ENCODE results near the gene PCDHB6. TPM values are rescaled to one million over a fixed set of nuclear protein-coding genes. Genes with fewer than 3 reads are reported as not detected.
"Not testable (repeated sequence)": the region's sequence is repeated elsewhere in the genome, so short reads cannot be mapped to it uniquely, and the experiment has no call there.

Gene PCDHB6
- total RNA-seq, 1 experiment from 2014 or later = not detected

GRCh38 chr5:141101059-141101458, 48.8 kb upstream of the PCDHB6 start:
- H2BK20ac ChIP-seq (ENCODE audit: low read depth, low read length, poor library complexity, severe bottlenecking) = no peak overlapping the region
- no peak overlapping the region for H3K4me2 ChIP-seq (ENCODE audit: insufficient read depth, insufficient read length, low read length)
- peak overlapping the region in 1 of 2 experiments; percentile 63; a peak in 2 of 5 replicates for H3K4me3 Mint-ChIP-seq
- H3K4ac ChIP-seq (ENCODE audit: low read depth, low read length) = no peak overlapping the region
- no peak overlapping the region for H4K5ac ChIP-seq (ENCODE audit: insufficient read length, low read depth, low read length)
- no peak overlapping the region for H3T11ph ChIP-seq (ENCODE audit: low read length)
- no peak overlapping the region for H2BK12ac ChIP-seq (ENCODE audit: insufficient read length, low read depth, low read length)
- no peak overlapping the region for H4K8ac ChIP-seq (replicated peaks; ENCODE audit: insufficient read length, low read depth, low read length)
- H3K27me3 Mint-ChIP-seq (ENCODE audit: low read depth) = no peaks in the 10 kb centered on the region
- H3K14ac ChIP-seq (ENCODE audit: insufficient read depth, low read length) = no peak overlapping the region
- H3K9me3 ChIP-seq (ENCODE audit: control insufficient read depth, low read depth, low read length) = peaks cover under 1% of the 10 kb centered on the region
- H2AFZ ChIP-seq (ENCODE audit: low read length) = no peak overlapping the region
- WGBS (ENCODE audit: extremely low coverage, insufficient read length, low lambda C conversion rate) = no CpG with 5 or more reads among the region's 20 CpGs
- H3K23ac ChIP-seq (ENCODE audit: insufficient read length, low read depth, low read length) = no peak overlapping the region
- H3K36me3 Mint-ChIP-seq (ENCODE audit: insufficient read depth in 1 of 3, low read depth in 3 of 3) = peaks cover 30 to 71% (median 52%) of the 10 kb centered on the region in 3 experiments
- no peaks in the 10 kb centered on the region for H3K4me1 ChIP-seq (ENCODE audit: insufficient read depth, low read length)
- no peaks in the 10 kb centered on the region for H3K23me2 ChIP-seq (ENCODE audit: insufficient read length, low read depth, low read length, poor library complexity, severe bottlenecking)
- peaks cover 36 to 49% of the 10 kb centered on the region in 2 experiments for H3K9me3 Mint-ChIP-seq
- no peak overlapping the region for H2BK5ac ChIP-seq (ENCODE audit: insufficient read length, low read length)
- H3K79me1 ChIP-seq (ENCODE audit: insufficient read depth, low read depth, low read length, poor library complexity, severe bottlenecking) = peaks cover 3% of the 10 kb centered on the region
- no peak overlapping the region for H4K91ac ChIP-seq (ENCODE audit: insufficient read length, low read depth, low read length)
- no peak overlapping the region for H2BK120ac ChIP-seq (ENCODE audit: low read depth, low read length, poor library complexity, severe bottlenecking)
- no peak overlapping the region for H3K9ac ChIP-seq (ENCODE audit: extremely low read depth, insufficient read length, low read length)
- no peaks in the 10 kb centered on the region for H4K20me1 ChIP-seq (ENCODE audit: control insufficient read depth, insufficient read depth, insufficient read length)
- H3K18ac ChIP-seq (ENCODE audit: insufficient read length, low read depth, low read length) = no peak overlapping the region
- no peak overlapping the region for H2AK5ac ChIP-seq (ENCODE audit: insufficient read length, low read length)
- no peak overlapping the region for H3K27ac Mint-ChIP-seq
- H3K4me1 Mint-ChIP-seq = peaks cover 2 to 7% of the 10 kb centered on the region in 2 experiments; a peak in 3 of 4 replicates
- H3K27ac ChIP-seq (ENCODE audit: insufficient read length, low read depth, low read length) = no peak overlapping the region
- no peak for TF ChIP-seq CTCF (conservative IDR thresholded peaks at IDR 0.05)
- no peak for DNase-seq
- H3K79me2 ChIP-seq (ENCODE audit: insufficient read depth, low read length) = no peaks in the 10 kb centered on the region
- no peaks in the 10 kb centered on the region for H3K27me3 ChIP-seq (ENCODE audit: insufficient read depth, low read length)
- no peak overlapping the region for H3K56ac ChIP-seq (ENCODE audit: insufficient read length, low read depth, low read length)
- no peak overlapping the region for H2BK15ac ChIP-seq (ENCODE audit: low read depth, low read length)

DNA sequence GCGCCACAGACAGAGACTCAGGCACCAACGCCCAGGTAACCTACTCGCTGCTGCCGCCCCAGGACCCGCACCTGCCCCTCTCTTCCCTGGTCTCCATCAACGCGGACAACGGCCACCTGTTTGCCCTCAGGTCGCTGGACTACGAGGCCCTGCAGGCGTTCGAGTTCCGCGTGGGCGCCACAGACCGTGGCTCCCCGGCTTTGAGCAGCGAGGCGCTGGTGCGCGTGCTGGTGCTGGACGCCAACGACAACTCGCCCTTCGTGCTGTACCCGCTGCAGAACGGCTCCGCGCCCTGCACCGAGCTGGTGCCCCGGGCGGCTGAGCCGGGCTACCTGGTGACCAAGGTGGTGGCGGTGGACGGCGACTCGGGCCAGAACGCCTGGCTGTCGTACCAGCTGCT, 47.8 kb upstream of the PCDHB6 start:
- H2BK12ac ChIP-seq (ENCODE audit: insufficient read length, low read depth, low read length); H2BK120ac ChIP-seq (ENCODE audit: low read depth, low read length, poor library complexity, severe bottlenecking); H3K27ac ChIP-seq (ENCODE audit: insufficient read length, low read depth, low read length); H3K56ac ChIP-seq (ENCODE audit: insufficient read length, low read depth, low read length); H4K5ac ChIP-seq (ENCODE audit: insufficient read length, low read depth, low read length); H3K79me2 ChIP-seq (ENCODE audit: insufficient read depth, low read length); H3K4me1 ChIP-seq (ENCODE audit: insufficient read depth, low read length); H3K9me3 ChIP-seq (ENCODE audit: control insufficient read depth, low read depth, low read length); H4K20me1 ChIP-seq (ENCODE audit: control insufficient read depth, insufficient read depth, insufficient read length); H3K4me2 ChIP-seq (ENCODE audit: insufficient read depth, insufficient read length, low read length); DNase-seq; H3K4ac ChIP-seq (ENCODE audit: low read depth, low read length); H2BK20ac ChIP-seq (ENCODE audit: low read depth, low read length, poor library complexity, severe bottlenecking); H3K23me2 ChIP-seq (ENCODE audit: insufficient read length, low read depth, low read length, poor library complexity, severe bottlenecking); H3K14ac ChIP-seq (ENCODE audit: insufficient read depth, low read length); H3K18ac ChIP-seq (ENCODE audit: insufficient read length, low read depth, low read length); H3K27me3 Mint-ChIP-seq (ENCODE audit: low read depth); H3K9ac ChIP-seq (ENCODE audit: extremely low read depth, insufficient read length, low read length); H3K23ac ChIP-seq (ENCODE audit: insufficient read length, low read depth, low read length); H3K27ac Mint-ChIP-seq; H3K4me3 Mint-ChIP-seq; H2BK15ac ChIP-seq (ENCODE audit: low read depth, low read length); H2BK5ac ChIP-seq (ENCODE audit: insufficient read length, low read length); H4K8ac ChIP-seq (replicated peaks; ENCODE audit: insufficient read length, low read depth, low read length); H3K27me3 ChIP-seq (ENCODE audit: insufficient read depth, low read length); H2AK5ac ChIP-seq (ENCODE audit: insufficient read length, low read length); H2AFZ ChIP-seq (ENCODE audit: low read length); H4K91ac ChIP-seq (ENCODE audit: insufficient read length, low read depth, low read length); H3T11ph ChIP-seq (ENCODE audit: low read length); H3K79me1 ChIP-seq (ENCODE audit: insufficient read depth, low read depth, low read length, poor library complexity, severe bottlenecking); H3K4me1 Mint-ChIP-seq: not testable (repeated sequence)
- Mint-ChIP-seq H3K9me3 (peaks cover 34 to 48% of the 10 kb centered on the region in 2 experiments), H3K36me3 (ENCODE audit: insufficient read depth in 1 of 3, low read depth in 3 of 3) (peaks cover 27 to 67% (median 51%) of the 10 kb centered on the region in 3 experiments)
- no CpG with 5 or more reads among the region's 39 CpGs for WGBS (ENCODE audit: extremely low coverage, insufficient read length, low lambda C conversion rate)

Data from H9 (cell line).